Aorta (tissue), 5 donors: Measurements from ENCODE around the gene FUCA1. TPM values are rescaled to one million over a fixed set of nuclear protein-coding genes. Genes with fewer than 3 reads are reported as not detected.

Experiments
- ATAC-seq: fragments of 200-7000 bp; cut with Tn5 transposase; one replicate; pipeline ENCODE4 v1.9.1; 2022; ENCODE audit warnings: moderate library complexity; ENCODE audit not compliant: low FRiP score
- DNase-seq, 2 donors: peaks; one replicate each; pipeline ENCODE4 v3.0.0-alpha.2; 2020
- H3K27ac ChIP-seq, 2 donors: one replicate each; pipeline ENCODE4 v1.5.1; 2013; ENCODE audit warnings: low read length in 2 of 2, mild to moderate bottlenecking in 2 of 2, moderate library complexity in 2 of 2, control low read depth in 1 of 2, inconsistent platforms in 1 of 2, low read depth in 1 of 2
- H3K27me3 ChIP-seq, 2 donors: one replicate each; pipeline ENCODE4 v1.6.1; 2013; ENCODE audit warnings: control low read depth in 1 of 2, low read length in 1 of 2, mild to moderate bottlenecking in 1 of 2, moderate library complexity in 1 of 2; ENCODE audit not compliant: insufficient read depth in 2 of 2, control insufficient read depth in 1 of 2
- H3K36me3 ChIP-seq, 2 donors: one replicate each; pipeline ENCODE4 v1.6.1; 2013; ENCODE audit warnings: control low read depth in 1 of 2, low read length in 1 of 2, mild to moderate bottlenecking in 1 of 2; ENCODE audit not compliant: insufficient read depth in 2 of 2, control insufficient read depth in 1 of 2
- H3K4me1 ChIP-seq, 2 donors: one replicate each; pipeline ENCODE4 v1.6.1; 2013; ENCODE audit warnings: low read length in 2 of 2, control low read depth in 1 of 2, mild to moderate bottlenecking in 1 of 2, moderate library complexity in 1 of 2; ENCODE audit not compliant: insufficient read depth in 2 of 2, control insufficient read depth in 1 of 2
- H3K4me3 ChIP-seq, 2 donors: one replicate each; pipeline ENCODE4 v1.5.1; 2013; ENCODE audit warnings: low read length in 2 of 2, control low read depth in 1 of 2, mild to moderate bottlenecking in 1 of 2
- H3K9me3 ChIP-seq: one replicate; pipeline ENCODE4 v1.6.1; 2013; ENCODE audit warnings: mild to moderate bottlenecking, low read length; ENCODE audit not compliant: control insufficient read depth
- WGBS, 2 donors: extraction: QIAGEN DNeasy Blood & Tissue Kit; methylation state at CpG; one replicate each; pipeline ENCODE4 v1.1.7; 2013; 5-methylcytosine and 5-hydroxymethylcytosine counted together
- intact Hi-C, 2 donors: fragments of 100-400 bp; cut with DNase I; formaldehyde crosslinking; loops; one replicate each; pipeline versions ENCODE4 v1.14.2 to v1.15.0; 2022
- long read RNA-seq, 2 donors: library from polyadenylated mRNA; unstranded; transcript quantifications; one replicate each; pipeline ENCODE4 v2.0.0, GENCODE V29; 2020 to 2021
- polyA plus RNA-seq, 2 donors: library from polyadenylated mRNA; stranded (reverse); fragments of 200-250 nt; gene quantifications; one replicate each; pipeline ENCODE4 v1.2.3, GENCODE V29; 2013
- total RNA-seq, 2 donors: library from RNA; stranded (reverse); fragmentation: NEBNext Ultra II Directional; extraction: Animal tissue kit (Norgen Biotek cat#: 25700); gene quantifications; one replicate each; pipeline ENCODE4 v1.2.1, GENCODE V29; 2021
- donor health status: healthy with polysubstance abuse.
- donor health status: Bipolar disorder and iron deficiency.
- donor health status: DM: no; HTN: no; CAD: no.
- donor health status: DM: no; HTN: no; CAD: no.
- donor health status: DM: yes; HTN: yes; CAD: no.

The FUCA1 gene
- total RNA-seq (10 to 100 TPM; 26.0 to 35.4 TPM), polyA plus RNA-seq (10 to 100 TPM; 31.2 to 36.6 TPM)
- long read RNA-seq, donor 1, transcript FUCA1-201 (8 exons, 2,047 nt): major isoform, 237 of 246 reads
- long read RNA-seq, donor 1, partial matches to known transcripts: 3 of 246 reads
- long read RNA-seq, donor 1, other reads (novel, unspliced or antisense): 6 of 246 reads
- long read RNA-seq, donor 2, transcript FUCA1-201 (8 exons, 2,047 nt): major isoform, 31 of 36 reads
- long read RNA-seq, donor 2, partial matches to known transcripts: 2 of 36 reads
- long read RNA-seq, donor 2, other reads (novel, unspliced or antisense): 3 of 36 reads

DNA sequence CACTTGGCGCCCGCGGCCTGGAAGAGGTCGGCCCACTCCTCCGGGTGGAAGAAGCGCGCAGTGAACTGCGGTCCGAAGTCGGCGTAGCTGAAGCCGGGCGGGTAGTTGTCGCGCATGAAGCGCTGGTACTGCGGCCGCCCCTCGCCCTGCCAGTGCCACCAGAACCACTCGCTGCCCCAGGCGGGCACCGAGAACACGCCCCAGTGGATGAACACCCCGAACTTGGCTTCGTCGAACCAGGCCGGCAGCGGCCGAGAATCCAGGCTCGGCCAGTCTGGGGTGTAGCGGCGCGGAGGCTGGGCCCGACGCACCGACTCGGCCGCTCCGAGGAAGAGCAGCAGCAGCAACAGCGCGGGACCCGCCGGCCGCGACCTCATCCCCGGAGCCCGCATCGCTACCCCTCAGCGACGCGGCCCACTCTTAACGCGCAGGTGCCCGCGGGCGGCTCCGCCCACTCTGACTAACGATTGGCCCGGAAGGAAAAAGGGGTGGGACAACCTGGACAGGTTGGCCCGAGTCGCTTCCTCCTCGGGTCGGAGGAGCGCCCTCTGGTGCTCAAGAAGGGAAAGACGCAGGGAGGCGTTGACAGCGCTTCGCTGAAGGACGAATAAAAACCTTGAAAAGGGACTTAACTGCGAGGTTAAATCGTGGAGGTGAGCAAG is at the start of gene FUCA1:
FUCA1 (minus strand) TSS at position 396 of the 662 bp plus-strand sequence; CDS start at position 392, 4 bp downstream.
- intact Hi-C loops: loop anchor here (5.0 to 10.0 kb wide), 3 partner anchors 66 to 154 kb away; partner anchors contain the start of genes GALE (in 1 of the 2) and PITHD1 (in 1 of the 2)
- Histone ChIP-seq H3K4me3 (peak within 1 kb of the TSS; percentile 24 to 61), H3K4me1 (peaks cover 0 to 4% of the 10 kb centered on the region in 2 donors), H3K27ac (peak within 1 kb of the TSS in 1 of 2 donors; percentile 68), H3K27me3 (no peaks in the 10 kb centered on the region), H3K36me3 (peaks cover 0 to 4% of the 10 kb centered on the region in 2 donors), H3K9me3 (no peaks in the 10 kb centered on the region)
- peak; percentile 95 to 96 for DNase-seq
- ATAC-seq: peak; percentile 98
- 1% methylated on average over 71 of the region's 71 CpGs for WGBS, 2 donors

DNA sequence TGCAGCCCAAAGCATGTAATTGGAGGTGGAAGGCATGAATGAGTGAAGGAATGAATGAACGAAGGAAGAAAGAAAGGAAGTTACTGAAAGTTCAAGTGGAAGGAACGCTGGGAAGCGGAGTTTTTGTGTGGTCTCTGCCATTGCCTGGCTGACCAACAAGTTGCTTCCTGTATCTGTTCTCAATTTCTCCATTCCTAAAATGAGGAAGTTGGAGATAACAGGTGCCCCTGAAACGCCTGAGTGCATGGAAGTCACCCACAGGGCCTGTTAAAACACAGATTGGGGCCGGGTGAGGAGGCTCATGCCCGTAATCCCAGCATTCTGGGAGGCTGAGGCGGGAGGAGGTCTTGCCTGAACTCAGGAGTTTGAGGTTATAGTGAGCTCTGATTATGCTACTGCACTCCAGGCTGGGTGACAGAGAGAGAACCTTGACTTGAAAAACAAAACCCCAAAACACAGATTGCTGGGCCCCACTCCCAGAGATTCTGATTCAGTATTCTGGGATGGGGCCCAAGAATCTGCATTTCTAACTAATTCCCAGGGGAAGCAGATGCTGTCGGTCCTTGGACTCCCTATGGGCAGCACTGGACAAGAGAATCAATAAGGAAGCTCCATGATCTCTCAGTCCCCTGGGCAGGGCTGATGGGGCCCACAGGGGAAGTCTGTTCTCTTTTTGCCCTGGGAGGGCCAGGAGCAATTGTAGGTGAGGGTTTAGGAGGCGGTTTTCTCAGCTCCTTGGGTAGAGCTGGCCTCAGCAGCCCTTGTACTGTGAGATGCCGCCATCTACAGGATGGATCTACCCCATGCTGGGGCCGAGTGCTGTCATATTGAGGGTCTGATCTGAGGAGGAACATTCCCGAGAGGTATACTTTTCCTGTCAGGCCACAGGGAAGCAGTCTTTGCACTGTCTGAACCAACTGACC is 48.4 kb upstream of the FUCA1 start:
- no peaks in the 10 kb centered on the region for H3K9me3 ChIP-seq
- no peaks in the 10 kb centered on the region for H3K4me1 ChIP-seq
- no peak overlapping the region for H3K27ac ChIP-seq
- WGBS, 2 donors: 53 to 62% methylated on average over 12 of the region's 12 CpGs
- no peak overlapping the region for H3K4me3 ChIP-seq
- intact Hi-C loops: loop anchor here (1.0 to 10.0 kb wide), 3 partner anchors 102 to 144 kb away; no protein-coding TSS in a partner anchor
- peak; percentile 71 for ATAC-seq
- DNase-seq: peak; percentile 78 to 79
- no peaks in the 10 kb centered on the region for H3K36me3 ChIP-seq
- H3K27me3 ChIP-seq: no peaks in the 10 kb centered on the region

DNA sequence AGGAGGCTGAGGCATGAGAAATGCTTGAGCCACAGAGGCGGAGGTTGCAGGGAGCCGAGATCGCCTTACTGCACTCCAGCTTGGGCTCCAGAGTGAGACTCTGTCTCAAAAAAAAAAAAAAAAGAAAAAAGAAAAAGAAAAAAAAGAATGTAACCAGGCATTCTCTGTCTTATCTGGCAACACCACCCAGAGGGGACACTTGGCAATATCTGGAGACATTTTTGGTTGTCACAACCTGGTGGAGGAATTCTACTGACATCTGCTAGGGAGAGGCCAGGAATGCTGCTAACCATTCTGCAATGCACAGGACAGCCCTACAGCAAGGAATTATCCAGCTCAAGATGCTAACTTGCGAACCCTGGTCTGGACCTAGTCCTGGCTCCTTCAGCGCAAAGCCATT is 47.4 kb upstream of the FUCA1 start:
- Histone ChIP-seq H3K27ac (no peak overlapping the region), H3K4me3 (no peak overlapping the region), H3K9me3 (no peaks in the 10 kb centered on the region), H3K36me3 (no peaks in the 10 kb centered on the region), H3K27me3 (no peaks in the 10 kb centered on the region), H3K4me1 (no peaks in the 10 kb centered on the region)
- ATAC-seq (no peak), DNase-seq (no peak)
- intact Hi-C loops: loop anchor here in 1 of 2 donors (10.0 kb wide), 1 partner anchor 101 kb away; no protein-coding TSS in a partner anchor
- 94 to 99% methylated on average over 5 of the region's 5 CpGs for WGBS, 2 donors

DNA sequence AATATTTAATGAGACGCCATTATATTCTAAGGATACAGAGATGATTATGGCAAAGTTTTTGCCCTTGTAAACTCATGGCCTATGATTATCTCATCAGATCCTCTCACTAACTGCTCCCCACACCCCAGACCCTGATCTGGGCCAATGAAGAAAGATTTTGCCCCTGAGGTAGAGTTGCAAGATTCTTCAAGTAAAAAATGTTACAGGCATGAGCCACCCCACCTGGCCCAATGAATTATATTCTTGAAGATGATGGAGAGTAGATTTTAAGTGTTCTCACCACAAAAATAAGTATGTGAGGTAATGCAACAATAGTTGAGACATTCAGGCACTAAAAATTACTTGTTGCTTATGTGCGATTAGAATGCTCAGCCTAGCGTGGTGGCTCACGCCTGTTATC is 46.8 kb upstream of the FUCA1 start:
- ATAC-seq: no peak
- 91 to 96% methylated on average over 4 of the region's 4 CpGs for WGBS, 2 donors
- H3K36me3 ChIP-seq: no peaks in the 10 kb centered on the region
- H3K27ac ChIP-seq: no peak overlapping the region
- no peaks in the 10 kb centered on the region for H3K4me1 ChIP-seq
- no peaks in the 10 kb centered on the region for H3K27me3 ChIP-seq
- H3K9me3 ChIP-seq: no peaks in the 10 kb centered on the region
- intact Hi-C loops: loop anchor here in 1 of 2 donors (10.0 kb wide), 1 partner anchor 100 kb away; no protein-coding TSS in a partner anchor
- no peak overlapping the region for H3K4me3 ChIP-seq
- DNase-seq: no peak

DNA sequence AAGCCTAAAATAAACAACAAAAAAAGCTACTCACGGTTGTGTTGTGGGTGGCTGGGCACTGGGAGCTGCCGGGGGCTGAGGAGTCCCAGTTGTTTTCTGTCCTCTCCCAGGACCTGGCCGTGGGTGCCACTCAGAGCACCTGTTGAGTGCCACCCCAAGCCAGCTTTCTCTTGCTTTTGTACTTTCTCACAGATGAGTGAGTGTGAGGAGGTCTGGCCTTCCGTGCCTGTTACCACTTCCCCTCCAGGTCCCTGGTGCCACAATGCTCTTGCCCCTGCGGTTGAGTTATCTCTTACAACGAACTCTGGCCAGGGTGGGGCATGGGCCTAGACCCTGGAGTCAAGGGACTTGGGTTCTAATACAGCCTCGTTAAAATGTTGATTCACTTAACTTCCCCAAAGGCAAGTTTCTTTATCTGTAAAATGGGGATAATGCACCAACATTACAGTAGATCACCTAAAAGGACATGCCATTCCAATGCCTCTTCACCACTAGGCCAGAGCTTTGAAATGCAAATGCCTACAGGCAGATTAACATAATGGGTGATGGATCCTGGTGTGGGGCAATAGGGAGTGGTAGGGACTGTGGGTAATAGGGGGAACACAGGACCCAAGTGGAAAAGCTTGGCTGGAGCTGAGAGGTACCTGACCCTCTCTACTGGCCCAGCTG is 45.3 kb upstream of the FUCA1 start, which contains the start of gene CNR2:
CNR2 (minus strand) TSS at position 151 of the 669 bp plus-strand sequence. CDS start 37,745 bp downstream, outside the sequence.
- ATAC-seq (no peak), DNase-seq (no peak)
- Histone ChIP-seq H3K36me3 (no peaks in the 10 kb centered on the region), H3K27ac (no peak within 1 kb of the TSS), H3K9me3 (no peaks in the 10 kb centered on the region), H3K4me1 (no peaks in the 10 kb centered on the region), H3K27me3 (no peaks in the 10 kb centered on the region), H3K4me3 (no peak within 1 kb of the TSS)
- intact Hi-C loops: loop anchor here in 1 of 2 donors (10.0 kb wide), 1 partner anchor 99 kb away; no protein-coding TSS in a partner anchor
- 76 to 85% methylated on average over 7 of the region's 7 CpGs for WGBS, 2 donors

DNA sequence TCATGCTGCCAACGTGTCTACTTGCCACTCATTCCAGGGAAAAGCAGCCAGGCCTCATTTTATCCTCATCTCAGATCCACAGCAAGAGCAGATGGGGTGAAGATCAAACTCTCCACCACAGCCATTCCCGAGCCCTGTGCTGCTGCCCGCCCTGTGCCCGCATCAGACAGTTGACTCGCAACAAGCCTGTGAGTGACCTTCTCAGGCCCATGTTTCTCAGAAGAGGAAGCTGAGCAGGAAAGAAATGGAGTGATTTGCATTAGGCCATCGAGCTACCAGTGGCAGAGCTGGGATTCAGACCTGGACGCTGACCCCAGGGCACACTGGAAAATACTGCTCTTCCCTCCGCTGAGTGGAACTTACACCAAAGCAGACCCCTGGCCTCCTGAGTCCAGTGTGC is 43.8 kb upstream of the FUCA1 start:
- ATAC-seq (no peak), DNase-seq (no peak)
- intact Hi-C loops: loop anchor here in 1 of 2 donors (10.0 kb wide), 1 partner anchor 97 kb away; no protein-coding TSS in a partner anchor
- no peak overlapping the region for H3K4me3 ChIP-seq
- no peak overlapping the region for H3K27ac ChIP-seq
- WGBS, 2 donors: 83 to 84% methylated on average over 8 of the region's 8 CpGs
- no peaks in the 10 kb centered on the region for H3K4me1 ChIP-seq
- H3K36me3 ChIP-seq: no peaks in the 10 kb centered on the region
- no peaks in the 10 kb centered on the region for H3K27me3 ChIP-seq
- no peaks in the 10 kb centered on the region for H3K9me3 ChIP-seq

DNA sequence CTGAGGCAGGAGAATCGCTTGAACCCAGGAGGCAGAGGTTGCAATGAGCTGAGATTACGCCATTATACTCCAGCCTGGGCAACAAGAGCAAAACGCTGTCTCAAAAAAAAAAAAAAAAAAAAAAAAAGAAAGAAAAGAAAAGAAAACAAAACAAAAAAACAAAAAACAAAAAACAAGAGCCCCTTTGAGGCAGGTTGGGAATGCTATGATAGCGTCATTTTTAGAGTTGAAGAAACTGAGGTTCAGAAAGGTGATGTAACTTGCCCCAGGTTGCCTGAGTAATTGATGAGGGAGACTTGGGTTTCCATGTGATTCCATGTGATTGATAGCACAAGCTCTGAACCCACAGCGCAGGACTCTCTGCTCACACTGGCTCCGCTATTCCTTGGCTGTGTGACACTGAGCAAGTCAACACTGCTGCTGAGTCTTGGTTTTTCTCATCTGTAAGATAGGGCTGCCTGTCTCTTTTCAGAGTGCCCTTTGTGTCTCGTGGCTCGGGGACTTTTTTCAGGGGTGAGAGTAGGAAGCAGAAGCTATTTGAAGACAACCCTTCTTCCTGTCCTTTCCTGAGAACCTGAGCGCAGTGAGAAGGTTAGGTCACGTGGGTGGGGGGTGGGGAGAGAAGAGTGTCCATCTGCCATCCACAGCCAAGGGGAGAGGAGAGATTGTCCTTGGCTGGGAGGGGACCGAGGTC is 42.6 kb upstream of the FUCA1 start:
- H3K27ac ChIP-seq: no peak overlapping the region
- DNase-seq (no peak), ATAC-seq (no peak)
- intact Hi-C loops: loop anchor here in 1 of 2 donors (10.0 kb wide), 1 partner anchor 96 kb away; no protein-coding TSS in a partner anchor
- WGBS, 2 donors: 80 to 84% methylated on average over 11 of the region's 11 CpGs
- no peak overlapping the region for H3K4me3 ChIP-seq
- H3K27me3 ChIP-seq: no peaks in the 10 kb centered on the region
- no peaks in the 10 kb centered on the region for H3K36me3 ChIP-seq
- no peaks in the 10 kb centered on the region for H3K4me1 ChIP-seq
- no peaks in the 10 kb centered on the region for H3K9me3 ChIP-seq
